ENCODE measurements around the gene DAG1. TPM values are rescaled to one million over a fixed set of nuclear protein-coding genes. Genes with fewer than 3 reads are reported as not detected.
"Not testable (repeated sequence)": the region's sequence is repeated elsewhere in the genome, so short reads cannot be mapped to it uniquely, and the experiment has no call there.

The DAG1 gene
- total RNA-seq, 1 experiment from 2014 or later, result 206 TPM

GRCh38 chr3:49495023-49495422, 25.0 kb downstream of the DAG1 start:
- no peaks in the 10 kb centered on the region for H3K9me2 ChIP-seq (ENCODE audit: insufficient read depth)
- DNase-seq, result no peak
- no peaks in the 10 kb centered on the region for H3K9me3 ChIP-seq (ENCODE audit: insufficient read depth, low read depth)
- no peaks in the 10 kb centered on the region for H3K4me1 ChIP-seq (replicated peaks; ENCODE audit: insufficient read depth)
- no peak overlapping the region for H2AFZ ChIP-seq
- no peaks in the 10 kb centered on the region for H4K20me1 ChIP-seq (ENCODE audit: insufficient read depth)
- H3K36me3 ChIP-seq (ENCODE audit: low read depth), result no peaks in the 10 kb centered on the region
- ChIA-PET CTCF (no interaction called here), POLR2A (ENCODE audit: unreplicated experiment) (interaction anchor here (0.7 kb wide), 1 partner anchor 1559 kb away, joined by 3 read pairs; no protein-coding TSS in a partner anchor)
- H3K27me3 ChIP-seq (ENCODE audit: insufficient read depth, low read depth), result no peaks in the 10 kb centered on the region
- BruUV-seq (replicated peaks), result no TSS peak
- H3K79me2 ChIP-seq (ENCODE audit: low read depth), result peaks cover 23% of the 10 kb centered on the region
- intact Hi-C loops (cut with micrococcal nuclease; ENCODE audit: unreplicated experiment), result no loop called here
- no peak overlapping the region for H3K4me2 ChIP-seq
- no peak overlapping the region for H3K27ac ChIP-seq
- TF ChIP-seq CTCF (conservative IDR thresholded peaks at IDR 0.05) (no peak), EZH2 (IDR thresholded peaks at IDR 0.05; ENCODE audit: low read depth) (no peak)
- H3F3A ChIP-seq (ENCODE audit: insufficient read depth, low read depth), result no peaks in the 10 kb centered on the region
- no peak overlapping the region for H3K4me3 ChIP-seq

GRCh38 chr3:49496845-49497244, 26.8 kb downstream of the DAG1 start:
- H3K27ac ChIP-seq; H3K9me3 ChIP-seq (ENCODE audit: insufficient read depth, low read depth); H2AFZ ChIP-seq; H3F3A ChIP-seq (ENCODE audit: insufficient read depth, low read depth); H3K4me1 ChIP-seq (replicated peaks; ENCODE audit: insufficient read depth); BruUV-seq (replicated peaks); H3K4me3 ChIP-seq; H3K9me2 ChIP-seq (ENCODE audit: insufficient read depth); POLR2A ChIA-PET (ENCODE audit: unreplicated experiment); H4K20me1 ChIP-seq (ENCODE audit: insufficient read depth); H3K27me3 ChIP-seq (ENCODE audit: insufficient read depth, low read depth); intact Hi-C loops (cut with micrococcal nuclease; ENCODE audit: unreplicated experiment); H3K4me2 ChIP-seq; CTCF ChIA-PET; DNase-seq; H3K36me3 ChIP-seq (ENCODE audit: low read depth): not testable (repeated sequence)
- H3K79me2 ChIP-seq (ENCODE audit: low read depth), result peaks cover 25% of the 10 kb centered on the region

- POLR2A ChIA-PET (ENCODE audit: unreplicated experiment), result interaction anchor here (0.5 kb wide), 1 partner anchor 147 kb away, joined by 12 read pairs; no protein-coding TSS in a partner anchor
- no peak overlapping the region for H3K4me3 ChIP-seq
- TF ChIP-seq EZH2 (IDR thresholded peaks at IDR 0.05; ENCODE audit: low read depth) (no peak), CTCF (conservative IDR thresholded peaks at IDR 0.05) (no peak)
Measured at GRCh38 chr3:49497606-49498005, 27.5 kb downstream of the DAG1 start.

GRCh38 chr3:49498239-49498638, 28.2 kb downstream of the DAG1 start:
- H3F3A ChIP-seq (ENCODE audit: insufficient read depth, low read depth), result no peaks in the 10 kb centered on the region
- ChIA-PET CTCF (no interaction called here), POLR2A (ENCODE audit: unreplicated experiment) (no interaction called here)
- peaks cover 29% of the 10 kb centered on the region for H3K79me2 ChIP-seq (ENCODE audit: low read depth)
- no peak for DNase-seq
- TF ChIP-seq EZH2 (IDR thresholded peaks at IDR 0.05; ENCODE audit: low read depth) (no peak), CTCF (conservative IDR thresholded peaks at IDR 0.05) (no peak)
- H3K9me3 ChIP-seq (ENCODE audit: insufficient read depth, low read depth), result no peaks in the 10 kb centered on the region
- no peaks in the 10 kb centered on the region for H3K4me1 ChIP-seq (replicated peaks; ENCODE audit: insufficient read depth)
- intact Hi-C loops (cut with micrococcal nuclease; ENCODE audit: unreplicated experiment), result no loop called here
- H4K20me1 ChIP-seq (ENCODE audit: insufficient read depth), result no peaks in the 10 kb centered on the region
- H3K4me2 ChIP-seq, result no peak overlapping the region
- no peak overlapping the region for H3K27ac ChIP-seq
- no peak overlapping the region for H2AFZ ChIP-seq
- H3K9me2 ChIP-seq (ENCODE audit: insufficient read depth), result no peaks in the 10 kb centered on the region
- H3K4me3 ChIP-seq, result no peak overlapping the region
- BruUV-seq (replicated peaks), result no TSS peak
- H3K36me3 ChIP-seq (ENCODE audit: low read depth), result no peaks in the 10 kb centered on the region
- no peaks in the 10 kb centered on the region for H3K27me3 ChIP-seq (ENCODE audit: insufficient read depth, low read depth)

More at GRCh38 chr3:49497606-49498005, 27.5 kb downstream of the DAG1 start:
- CTCF ChIA-PET, result no interaction called here
- H3K4me1 ChIP-seq (replicated peaks; ENCODE audit: insufficient read depth), result no peaks in the 10 kb centered on the region
- peaks cover 29% of the 10 kb centered on the region for H3K79me2 ChIP-seq (ENCODE audit: low read depth)
- no peaks in the 10 kb centered on the region for H4K20me1 ChIP-seq (ENCODE audit: insufficient read depth)
- no peaks in the 10 kb centered on the region for H3F3A ChIP-seq (ENCODE audit: insufficient read depth, low read depth)
- H2AFZ ChIP-seq, result no peak overlapping the region
- no peaks in the 10 kb centered on the region for H3K36me3 ChIP-seq (ENCODE audit: low read depth)
- no TSS peak for BruUV-seq (replicated peaks)
- intact Hi-C loops (cut with micrococcal nuclease; ENCODE audit: unreplicated experiment), result no loop called here
- no peak overlapping the region for H3K27ac ChIP-seq
- H3K27me3 ChIP-seq (ENCODE audit: insufficient read depth, low read depth), result no peaks in the 10 kb centered on the region
- H3K4me2 ChIP-seq, result no peak overlapping the region
- no peaks in the 10 kb centered on the region for H3K9me3 ChIP-seq (ENCODE audit: insufficient read depth, low read depth)
- no peak for DNase-seq
- no peaks in the 10 kb centered on the region for H3K9me2 ChIP-seq (ENCODE audit: insufficient read depth)
